Sigmoid colon (tissue), 7 donors: ENCODE measurements around the gene NRSN2. TPM values are rescaled to one million over a fixed set of nuclear protein-coding genes. Genes with fewer than 3 reads are reported as not detected.
A peak's percentile ranks its signal among the peaks of the same experiment; 100 is the strongest.

Experiments used
- DNase-seq: peaks from one replicate; pipeline ENCODE4 v3.0.0-alpha.2; 2019
- H3K27ac ChIP-seq, 4 donors: fragments of 200-600 bp; sonication (generic); one replicate each; pipeline ENCODE4 v1.5.1; 2016 to 2019; ENCODE audit warnings: mild to moderate bottlenecking in 1 of 4
- H3K27me3 ChIP-seq, 3 donors: fragments of 200-600 bp; sonication (generic); one replicate each; pipeline ENCODE4 v1.5.1; 2019; ENCODE audit warnings: mild to moderate bottlenecking in 1 of 3
- H3K36me3 ChIP-seq, 4 donors: fragments of 200-600 bp; sonication (generic); one replicate each; pipeline ENCODE4 v1.5.1; 2016 to 2019
- H3K4me1 ChIP-seq, 4 donors: fragments of 200-600 bp; sonication (generic); one replicate each; pipeline ENCODE4 v1.5.1; 2017 to 2019
- H3K4me3 ChIP-seq, 4 donors: fragments of 200-600 bp; sonication (generic); one replicate each; pipeline ENCODE4 v1.5.1; 2017 to 2019; ENCODE audit warnings: mild to moderate bottlenecking in 2 of 4, moderate library complexity in 1 of 4
- H3K9me3 ChIP-seq, 4 donors: fragments of 200-600 bp in 3 of 4; sonication (generic) in 3 of 4; one replicate each; pipeline versions ENCODE4 v1.5.1 to v1.6.1; 2013 to 2019
- CTCF ChIP-seq, 4 experiments: fragments of 450-650 bp in 3 of 4; fragments of 200-600 bp in 1 of 4; IDR thresholded peaks; one replicate each; pipeline ENCODE4 v1.5.1; 2016 to 2019; ENCODE audit warnings: antibody characterized with exemption in 4 of 4, mild to moderate bottlenecking in 3 of 4, moderate library complexity in 2 of 4
- EP300 ChIP-seq, 4 donors: sonication (generic); formaldehyde crosslinking; IDR thresholded peaks; one replicate each; pipeline ENCODE4 v1.6.1; 2017; ENCODE audit warnings: antibody characterized with exemption in 4 of 4
- POLR2A ChIP-seq, 2 donors: fragments of 450-650 bp; IDR thresholded peaks; one replicate each; pipeline ENCODE4 v1.6.1; 2016; ENCODE audit warnings: antibody characterized with exemption in 2 of 2, mild to moderate bottlenecking in 2 of 2, moderate library complexity in 2 of 2
- POLR2AphosphoS5 ChIP-seq, 4 donors: sonication (generic); formaldehyde crosslinking; IDR thresholded peaks; one replicate each; pipeline ENCODE4 v1.6.1; 2017; ENCODE audit warnings: antibody characterized with exemption in 4 of 4
- WGBS, 2 donors: extraction: QIAGEN DNeasy Blood & Tissue Kit; methylation state at CpG; one replicate each; pipeline ENCODE4 v1.1.7; 2013; 5-methylcytosine and 5-hydroxymethylcytosine counted together
- intact Hi-C: fragments of 100-400 bp; cut with DNase I; formaldehyde crosslinking; loops from one replicate; pipeline ENCODE4 v1.15.1; 2023
- polyA plus RNA-seq, 3 donors: library from polyadenylated mRNA; stranded (reverse); fragments of 200-250 nt; gene quantifications; one replicate each; pipeline ENCODE4 v1.2.3, GENCODE V29; 2013
- total RNA-seq, 4 donors: library from RNA; depleted of rRNA; stranded (reverse); fragments of >200 nt; gene quantifications; one replicate each; pipeline ENCODE4 v1.1.0, GENCODE V29; 2016
- donor health status: healthy with polysubstance abuse.
- donor health status: Bipolar disorder and iron deficiency.
- donor health status: healthy.

The NRSN2 gene
- total and polyA plus RNA-seq, 7 donors = 2.3 to 34.3 (median 23.2) TPM

DNA sequence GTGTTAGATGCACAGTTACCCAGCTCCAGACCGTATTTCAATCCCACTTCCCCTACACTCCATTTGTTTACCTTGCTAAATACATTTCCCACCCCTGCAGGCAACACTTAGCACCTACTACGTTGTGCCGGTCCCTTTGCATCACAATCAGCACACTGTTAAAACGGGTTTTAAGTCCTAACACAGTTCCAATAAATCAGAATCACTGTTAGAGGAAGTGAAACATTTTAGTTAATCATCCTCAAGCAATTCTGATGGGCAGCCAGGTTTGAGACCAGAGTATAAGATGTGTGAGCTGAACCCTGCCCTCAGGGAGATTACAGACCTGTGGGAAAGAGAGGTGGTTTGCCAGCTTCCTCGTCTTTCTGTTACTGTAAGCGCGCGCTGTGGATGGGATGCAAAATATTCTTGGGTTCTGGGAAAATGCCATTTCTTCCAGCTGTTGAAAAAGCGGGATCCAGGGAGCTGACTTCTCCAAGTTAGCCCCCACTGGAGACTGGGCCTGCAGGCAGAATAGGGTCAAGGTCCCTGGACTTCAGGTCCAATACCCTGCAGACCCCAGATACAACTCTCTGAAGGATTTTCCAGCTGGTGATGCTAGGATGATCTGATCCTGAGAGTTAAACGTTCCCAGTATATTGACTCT lies 46.4 kb upstream of the NRSN2 start:
- no peaks in the 10 kb centered on the region for H3K27me3 ChIP-seq
- TF ChIP-seq POLR2A (IDR thresholded peaks at IDR 0.05) (no peak), CTCF (IDR thresholded peaks at IDR 0.05) (no peak), EP300 (IDR thresholded peaks at IDR 0.05) (no peak), POLR2AphosphoS5 (IDR thresholded peaks at IDR 0.05) (no peak)
- H3K4me1 ChIP-seq = peaks cover 0 to 45% (median 43%) of the 10 kb centered on the region in 4 donors
- peak overlapping the region; percentile 30 to 98 (median 70) for H3K27ac ChIP-seq
- WGBS, 2 donors = 50 to 55% methylated on average over 10 of the region's 10 CpGs
- H3K9me3 ChIP-seq = no peaks in the 10 kb centered on the region
- no peak for DNase-seq
- intact Hi-C loops = no loop called here
- H3K36me3 ChIP-seq = no peaks in the 10 kb centered on the region
- H3K4me3 ChIP-seq = peak overlapping the region in 2 of 4 donors; percentile 82 to 95

DNA sequence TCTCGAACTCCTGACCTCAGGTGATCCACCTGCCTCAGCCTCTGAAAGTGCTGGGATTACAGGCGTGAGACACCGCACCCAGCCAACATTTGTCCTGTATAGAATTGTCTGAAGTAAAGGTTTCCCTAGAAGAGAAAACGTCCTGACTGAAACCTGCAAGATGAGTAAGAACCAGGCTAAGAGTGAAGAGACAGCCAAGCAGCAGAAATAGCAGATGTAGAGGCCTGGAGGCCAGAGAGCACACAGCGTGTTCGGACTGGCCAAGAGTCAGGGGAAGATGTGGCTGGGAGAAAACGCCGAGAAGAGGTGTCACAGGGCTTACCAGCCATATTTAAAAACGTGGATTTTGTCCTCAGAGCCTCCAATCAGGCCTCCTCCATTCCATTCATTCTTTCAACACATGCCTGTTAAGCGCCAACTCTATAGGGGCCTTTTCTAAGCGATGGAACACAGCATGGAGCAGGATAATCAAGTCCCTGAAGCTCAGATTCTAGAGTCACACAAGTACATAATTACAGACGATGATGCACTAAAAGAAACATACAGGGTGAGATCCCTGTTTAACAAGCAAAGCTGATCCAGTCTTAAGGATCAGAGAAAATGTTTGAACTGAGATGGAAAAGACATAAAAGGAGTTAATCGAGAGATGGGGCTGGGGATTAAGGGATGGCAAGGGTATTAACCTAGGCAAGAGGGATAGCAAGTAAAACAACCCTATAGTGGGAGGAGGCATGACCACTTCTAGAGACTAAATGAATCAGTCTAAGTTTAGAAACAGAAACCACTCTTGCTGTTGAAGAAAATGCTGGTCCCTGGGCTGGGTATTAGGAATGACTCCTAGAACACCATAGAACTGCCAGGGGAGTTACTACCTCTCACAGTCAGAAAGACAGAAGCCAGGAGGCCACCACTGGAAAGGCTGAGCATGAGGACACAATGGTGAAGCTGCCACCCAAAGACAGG lies 44.7 kb upstream of the NRSN2 start:
- intact Hi-C loops = no loop called here
- 86 to 87% methylated on average over 13 of the region's 13 CpGs for WGBS, 2 donors
- TF ChIP-seq EP300 (IDR thresholded peaks at IDR 0.05) (no peak), POLR2A (IDR thresholded peaks at IDR 0.05) (no peak), CTCF (IDR thresholded peaks at IDR 0.05) (no peak), POLR2AphosphoS5 (IDR thresholded peaks at IDR 0.05) (no peak)
- Histone ChIP-seq H3K4me3 (no peak overlapping the region), H3K9me3 (no peaks in the 10 kb centered on the region), H3K36me3 (no peaks in the 10 kb centered on the region), H3K4me1 (peaks cover 0 to 34% (median 33%) of the 10 kb centered on the region in 4 donors), H3K27me3 (no peaks in the 10 kb centered on the region), H3K27ac (peak overlapping the region in 3 of 4 donors; percentile 43 to 98 (median 96))
- no peak for DNase-seq

- 65 to 82% methylated on average over 11 of the region's 11 CpGs for WGBS, 2 donors
- no peaks in the 10 kb centered on the region for H3K36me3 ChIP-seq
- no peaks in the 10 kb centered on the region for H3K27me3 ChIP-seq
- TF ChIP-seq CTCF (IDR thresholded peaks at IDR 0.05) (no peak), EP300 (IDR thresholded peaks at IDR 0.05) (no peak), POLR2A (IDR thresholded peaks at IDR 0.05) (no peak), POLR2AphosphoS5 (IDR thresholded peaks at IDR 0.05) (no peak)
- no peak overlapping the region for H3K4me3 ChIP-seq
- intact Hi-C loops = no loop called here
- H3K4me1 ChIP-seq = peaks cover 0 to 31% (median 27%) of the 10 kb centered on the region in 4 donors
- no peak overlapping the region for H3K27ac ChIP-seq
- DNase-seq = no peak
- H3K9me3 ChIP-seq = no peaks in the 10 kb centered on the region
These were observed 41.2 kb upstream of the NRSN2 start for GRCh38 chr20:305745-306144.

GRCh38 chr20:308427-309038 lies 38.4 kb upstream of the NRSN2 start:
- H3K36me3 ChIP-seq = no peaks in the 10 kb centered on the region
- intact Hi-C loops = no loop called here
- no peak overlapping the region for H3K4me3 ChIP-seq
- H3K27me3 ChIP-seq = no peaks in the 10 kb centered on the region
- peaks cover 0 to 20% (median 19%) of the 10 kb centered on the region in 4 donors for H3K4me1 ChIP-seq
- DNase-seq = no peak
- H3K27ac ChIP-seq = peak overlapping the region in 2 of 4 donors; percentile 11 to 87
- H3K9me3 ChIP-seq = no peaks in the 10 kb centered on the region
- 61 to 72% methylated on average over 7 of the region's 7 CpGs for WGBS, 2 donors
- no peak for TF ChIP-seq POLR2AphosphoS5 (IDR thresholded peaks at IDR 0.05)
- TF ChIP-seq EP300 (IDR thresholded peaks at IDR 0.05) = no peak
- TF ChIP-seq POLR2A (IDR thresholded peaks at IDR 0.05) = no peak
- no peak for TF ChIP-seq CTCF (IDR thresholded peaks at IDR 0.05)
